HG03432 (cell line): ENCODE data around the gene MEMO1.
"Not testable (repeated sequence)": the region's sequence is repeated elsewhere in the genome, so short reads cannot be mapped to it uniquely, and the experiment has no call there.

Experiments
- ATAC-seq: cut with Tn5 transposase; IDR thresholded peaks from one replicate; pipeline ENCODE4 v1.9.1; 2021; ENCODE audit warnings: mild to moderate bottlenecking, moderate library complexity; ENCODE audit not compliant: unreplicated experiment

MEMO1 gene

GRCh38 chr2:31958140-31958717 is 52.6 kb downstream of the MEMO1 start:
- ATAC-seq: no peak

GRCh38 chr2:31957354-31958139 is 53.3 kb downstream of the MEMO1 start:
- no peak for ATAC-seq

GRCh38 chr2:31956934-31957333 is 53.9 kb downstream of the MEMO1 start:
- not testable (repeated sequence) for ATAC-seq

GRCh38 chr2:31956312-31956711 is 54.5 kb downstream of the MEMO1 start:
- no peak for ATAC-seq

GRCh38 chr2:31953095-31953494 is 57.7 kb downstream of the MEMO1 start:
- ATAC-seq: not testable (repeated sequence)

GRCh38 chr2:31950946-31951562 is 59.8 kb downstream of the MEMO1 start:
- no peak for ATAC-seq

GRCh38 chr2:31947871-31948270 is 62.9 kb downstream of the MEMO1 start:
- no peak for ATAC-seq

GRCh38 chr2:31946838-31947237 is 64.0 kb downstream of the MEMO1 start:
- ATAC-seq: no peak

- ATAC-seq: no peak
Observed at GRCh38 chr2:31945572-31945935, 65.3 kb downstream of the MEMO1 start.

- ATAC-seq: no peak
Observed at GRCh38 chr2:31944828-31945571, 65.8 kb downstream of the MEMO1 start.

- no peak for ATAC-seq
Observed at GRCh38 chr2:31943636-31944225, 67.1 kb downstream of the MEMO1 start.

- no peak for ATAC-seq
Observed at GRCh38 chr2:31940920-31941319, 69.9 kb downstream of the MEMO1 start.

- no peak for ATAC-seq
Observed at GRCh38 chr2:31937741-31938140, 73.1 kb downstream of the MEMO1 start.

- ATAC-seq: no peak
Observed at GRCh38 chr2:31935370-31935769, 75.4 kb downstream of the MEMO1 start.

GRCh38 chr2:31933066-31933465 is 77.7 kb downstream of the MEMO1 start:
- no peak for ATAC-seq

GRCh38 chr2:31932589-31932988 is 78.2 kb downstream of the MEMO1 start:
- no peak for ATAC-seq

- ATAC-seq: no peak
Observed at GRCh38 chr2:31931916-31932315, 78.9 kb downstream of the MEMO1 start.

- ATAC-seq: no peak
Observed at GRCh38 chr2:31925517-31925916, 85.3 kb downstream of the MEMO1 start.

GRCh38 chr2:31923662-31924061 is 87.1 kb downstream of the MEMO1 start:
- ATAC-seq: no peak

GRCh38 chr2:31922542-31923408 is 88.0 kb downstream of the MEMO1 start:
- no peak for ATAC-seq
